DOHH2 (cell line): Measurements from ENCODE around the gene SERPINB7.

Experiments
- CTCF ChIP-seq: fragments of 200-600 bp; sonication (generic); IDR thresholded peaks from one replicate; pipeline ENCODE4 v1.5.1; 2014; ENCODE audit warnings: antibody characterized with exemption, mild to moderate bottlenecking, low read depth, low read length; ENCODE audit not compliant: poor library complexity, severe bottlenecking
- EZH2phosphoT487 ChIP-seq: fragments of 200-600 bp; sonication (generic); IDR thresholded peaks from 2 replicates; pipeline ENCODE4 v1.6.1; 2017; ENCODE audit warnings: borderline replicate concordance, mild to moderate bottlenecking, antibody characterized with exemption, low read length, moderate library complexity, mixed read lengths

DNA sequence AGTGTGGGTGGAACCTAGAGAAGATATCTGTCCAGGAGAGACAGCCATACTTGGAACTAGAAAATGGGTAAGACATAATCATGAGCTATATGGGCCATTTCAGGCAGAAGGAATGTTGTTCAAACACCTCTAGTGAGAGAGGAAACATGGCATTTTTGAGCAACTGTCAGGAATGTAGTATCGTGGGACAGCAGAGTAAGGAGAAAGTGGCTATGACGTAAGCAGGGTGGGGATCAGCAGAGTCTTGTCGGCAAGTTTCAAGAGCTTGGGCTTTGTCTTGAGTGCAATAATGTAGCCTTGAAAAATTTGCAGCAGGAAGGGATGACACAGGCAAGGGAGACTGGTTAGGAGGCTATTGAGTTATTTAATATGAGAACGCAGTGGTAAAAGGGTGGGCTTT lies 20.4 kb downstream of the SERPINB7 start:
- no peak for TF ChIP-seq CTCF
- no peak for TF ChIP-seq EZH2phosphoT487
